Activated effector memory CD4-positive, alpha-beta T cell treated with Interleukin-2 at 50 U/mL for 16 hours (primary cell): ENCODE data around the gene TWIST2.

Source experiments
- DNase-seq: peaks from one replicate; pipeline ENCODE4 v3.0.0-alpha.2; 2020

The TWIST2 gene

GRCh38 chr2:238907717-238908173, 59.9 kb downstream of the TWIST2 start:
- DNase-seq, result no peak

DNA sequence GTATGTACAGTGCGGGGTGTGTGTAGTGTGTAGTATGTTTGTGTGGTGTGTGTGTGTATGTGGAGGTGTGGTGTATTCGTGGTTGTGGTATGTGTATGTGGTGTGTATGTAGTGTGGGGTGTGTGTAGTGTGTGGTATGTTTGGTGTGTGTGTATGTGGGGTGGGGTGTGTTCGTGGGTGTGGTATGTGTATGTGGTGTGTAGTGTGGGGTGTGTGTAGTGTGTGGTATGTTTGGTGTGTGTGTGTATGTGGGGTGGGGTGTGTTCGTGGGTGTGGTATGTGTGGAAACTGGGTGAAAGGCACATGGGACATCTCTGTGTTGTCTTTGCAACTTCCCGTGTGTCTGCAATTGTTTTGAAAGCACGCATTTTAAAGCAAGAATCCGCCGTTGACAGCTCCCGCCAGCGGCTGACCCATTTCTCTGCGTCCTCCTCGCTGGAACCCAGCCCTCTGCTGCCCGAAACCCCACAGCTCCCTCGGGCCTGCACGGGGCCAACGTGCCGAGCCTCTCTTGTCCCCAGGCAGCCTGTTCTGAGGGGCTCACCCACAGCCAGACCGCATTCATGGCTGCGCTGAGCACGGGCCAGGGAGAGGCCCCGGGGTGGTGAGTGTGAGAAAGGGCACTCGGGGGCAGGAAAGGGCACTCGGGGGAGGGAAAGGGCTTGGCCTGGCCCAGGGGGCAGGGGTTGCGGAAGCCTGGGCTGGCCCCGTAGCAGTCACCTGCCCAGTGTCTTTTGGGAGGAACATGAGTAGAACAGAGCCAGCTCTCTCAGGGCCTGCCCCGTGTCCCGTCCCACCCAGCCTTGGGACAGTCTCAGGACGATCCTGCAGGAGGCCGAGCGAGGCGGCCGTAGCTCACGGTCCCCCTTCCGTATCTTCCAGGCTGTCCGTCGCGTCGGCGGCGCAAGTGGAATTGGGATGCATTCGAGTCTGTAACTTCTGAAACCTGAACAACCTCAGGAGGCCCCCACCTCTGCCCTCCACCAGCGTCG, 61.4 kb downstream of the TWIST2 start:
- DNase-seq, result no peak

- no peak for DNase-seq
Measured at GRCh38 chr2:238910751-238911351, 63.0 kb downstream of the TWIST2 start.

DNA sequence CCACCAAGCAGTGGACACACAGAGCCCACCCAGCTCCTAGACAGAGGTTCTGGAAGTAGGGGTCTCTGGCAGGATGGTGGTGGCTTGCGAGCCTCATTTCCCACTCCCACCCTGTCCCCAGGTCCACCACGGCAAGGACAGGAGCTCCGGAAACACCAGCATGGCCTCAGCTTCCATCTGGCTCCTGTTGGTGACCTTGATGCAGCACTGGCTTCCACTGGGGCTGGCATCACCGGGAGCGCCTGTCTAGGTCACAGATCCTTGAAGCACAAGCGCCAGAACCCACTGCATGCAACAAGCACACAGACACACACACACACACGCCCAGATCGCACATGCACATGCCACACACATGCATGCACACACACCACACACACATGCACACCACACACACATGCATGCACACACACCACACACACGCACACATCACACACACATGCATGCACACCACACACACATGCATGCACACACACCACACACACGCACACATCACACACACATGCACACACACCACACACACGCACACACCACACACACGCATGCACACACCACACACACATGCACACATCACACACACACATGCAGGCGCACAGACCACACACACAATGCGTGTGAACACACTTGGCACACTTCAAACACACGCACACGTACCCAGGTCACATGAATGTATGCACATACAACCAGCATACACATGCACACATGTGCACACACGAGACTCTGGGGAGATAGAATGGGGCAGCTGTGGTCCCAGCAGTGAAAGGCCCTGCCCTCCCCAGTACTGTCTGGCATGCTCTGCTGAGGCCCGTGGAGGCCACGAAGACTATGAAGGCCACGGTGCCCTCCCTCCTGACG, 63.7 kb downstream of the TWIST2 start:
- no peak for DNase-seq

DNA sequence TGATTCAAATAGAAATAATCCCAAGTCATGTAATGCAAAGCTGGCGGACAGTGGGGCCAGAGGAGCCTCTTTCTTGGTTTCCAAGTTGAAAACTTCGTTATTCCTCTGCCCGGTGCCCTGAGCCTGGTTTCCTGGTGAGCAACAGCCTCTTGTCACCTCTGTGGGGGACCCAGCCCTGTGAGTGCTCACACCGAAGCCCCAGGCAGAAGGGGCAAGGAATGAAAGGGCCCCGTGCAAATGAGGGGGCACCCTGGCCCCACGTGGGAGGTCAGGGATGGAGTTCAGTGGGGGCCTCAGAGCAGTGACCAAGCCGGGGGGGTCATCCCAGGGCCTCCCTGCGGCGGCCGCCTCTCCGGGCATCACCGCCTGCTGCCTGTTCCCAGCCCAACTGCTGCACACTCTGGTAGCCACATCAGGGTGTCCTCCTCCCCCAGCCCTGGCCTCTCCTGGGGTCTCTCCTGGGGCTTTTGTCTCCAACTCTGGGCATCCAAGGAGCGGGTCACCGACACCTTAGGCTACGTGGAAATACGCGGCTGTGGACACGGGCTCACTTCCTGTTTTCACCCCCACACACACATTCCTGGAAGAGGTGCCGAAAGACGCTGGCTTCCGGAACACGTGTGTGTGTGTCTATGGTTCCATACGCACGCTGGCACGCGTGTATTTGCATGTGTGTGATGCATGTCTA, 64.5 kb downstream of the TWIST2 start:
- no peak for DNase-seq

- no peak for DNase-seq
Measured at GRCh38 chr2:238912916-238913875, 65.3 kb downstream of the TWIST2 start.

- DNase-seq, result no peak
Measured at GRCh38 chr2:238913931-238914647, 66.2 kb downstream of the TWIST2 start.

DNA sequence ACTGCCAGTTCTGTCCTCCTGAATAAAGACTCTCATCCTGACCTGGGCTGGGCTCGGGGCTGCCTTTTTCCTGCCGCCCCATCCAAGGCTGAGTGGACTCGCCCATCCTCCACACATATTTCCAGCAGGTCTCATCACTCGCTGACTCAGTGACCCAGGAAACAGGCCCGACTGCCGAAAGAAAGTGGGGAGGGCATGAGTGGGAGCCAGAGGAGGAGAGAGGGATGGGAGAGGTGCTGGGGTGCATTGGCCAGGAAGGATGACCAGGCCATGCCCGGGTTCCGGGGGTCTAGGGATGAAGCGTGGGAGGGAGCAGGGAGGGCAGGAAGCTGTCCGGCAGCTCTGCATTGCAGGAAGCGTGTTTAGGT, 66.7 kb downstream of the TWIST2 start:
- DNase-seq, result no peak

DNA sequence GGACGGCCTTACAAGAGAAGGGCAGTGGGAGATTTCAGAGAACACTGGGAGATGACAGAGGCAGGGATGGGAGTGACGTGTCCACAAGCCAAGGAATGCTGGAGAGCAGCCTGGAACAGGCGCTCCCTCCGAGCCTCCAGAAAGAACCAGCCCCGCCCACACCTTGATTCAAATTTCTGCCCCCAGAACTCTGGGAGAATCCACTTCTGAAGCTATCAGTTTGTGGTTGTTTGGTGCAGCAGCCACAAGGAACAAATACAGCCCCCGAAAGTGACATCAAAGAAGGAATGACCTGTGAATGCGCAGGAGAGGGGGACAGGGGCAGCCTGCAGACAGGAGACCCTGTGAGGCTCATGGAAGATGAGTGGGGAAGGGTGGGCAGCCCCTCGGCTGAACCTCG, 67.3 kb downstream of the TWIST2 start:
- DNase-seq, result no peak

GRCh38 chr2:238915596-238915995, 67.7 kb downstream of the TWIST2 start:
- DNase-seq, result no peak

DNA sequence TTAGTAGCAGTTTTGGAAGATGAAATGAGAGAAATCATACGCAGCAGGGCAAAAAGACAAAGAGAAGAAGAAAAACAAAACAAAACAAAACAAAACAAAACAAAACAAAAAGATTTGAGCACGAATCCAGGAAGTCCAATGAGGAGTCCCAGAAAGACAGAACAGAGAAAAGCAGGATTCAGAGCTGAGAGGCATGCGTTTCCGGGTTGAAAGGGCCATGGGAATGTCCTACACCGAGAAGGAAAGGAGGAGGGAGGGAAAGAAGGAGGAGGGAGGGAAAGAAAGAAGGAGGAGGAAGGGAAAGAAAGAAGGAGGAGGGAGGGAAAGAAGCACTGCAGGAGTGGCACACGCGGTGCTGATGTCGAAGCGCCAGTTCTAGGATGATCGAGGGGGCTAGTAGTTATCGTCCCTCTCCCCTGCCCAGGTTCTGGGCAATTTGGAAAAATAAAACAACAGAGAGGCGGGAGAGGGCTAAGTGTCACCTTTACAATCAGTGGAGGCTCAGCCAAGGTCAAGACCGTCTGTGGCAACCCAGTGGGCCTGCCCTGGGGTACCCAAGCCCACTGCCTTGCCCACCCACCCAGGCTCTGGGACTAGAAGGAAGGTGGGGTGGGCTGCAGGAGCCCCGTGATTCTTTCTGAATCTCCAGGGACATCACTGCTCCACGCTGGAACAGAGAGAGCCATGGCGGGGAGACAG, 68.4 kb downstream of the TWIST2 start:
- DNase-seq, result no peak

- DNase-seq, result no peak
Measured at GRCh38 chr2:238916875-238917590, 69.1 kb downstream of the TWIST2 start.

DNA sequence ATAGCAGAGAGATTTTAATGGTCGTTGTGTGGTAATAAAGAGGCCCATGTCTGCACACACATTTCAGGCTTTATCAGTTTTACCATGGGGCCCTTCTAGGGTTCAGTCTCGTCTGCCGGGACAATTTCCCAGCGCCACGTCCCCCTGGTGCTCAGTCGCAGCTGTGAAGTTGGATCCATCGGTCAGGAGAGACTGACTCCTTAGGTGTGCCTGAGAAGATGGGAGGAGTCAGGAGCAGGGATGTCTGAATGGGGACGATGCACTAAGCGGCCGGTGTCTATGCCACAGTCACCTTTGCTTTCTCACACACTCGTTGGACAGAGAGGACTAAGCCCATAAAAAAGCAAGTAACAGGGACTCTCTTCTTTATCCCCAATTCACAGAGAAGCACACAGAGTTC, 71.4 kb downstream of the TWIST2 start:
- no peak for DNase-seq

GRCh38 chr2:238920053-238920452, 72.2 kb downstream of the TWIST2 start:
- DNase-seq, result no peak

- no peak for DNase-seq
Measured at GRCh38 chr2:238920601-238921001, 72.7 kb downstream of the TWIST2 start.

- no peak for DNase-seq
Measured at GRCh38 chr2:238921259-238921658, 73.4 kb downstream of the TWIST2 start.

DNA sequence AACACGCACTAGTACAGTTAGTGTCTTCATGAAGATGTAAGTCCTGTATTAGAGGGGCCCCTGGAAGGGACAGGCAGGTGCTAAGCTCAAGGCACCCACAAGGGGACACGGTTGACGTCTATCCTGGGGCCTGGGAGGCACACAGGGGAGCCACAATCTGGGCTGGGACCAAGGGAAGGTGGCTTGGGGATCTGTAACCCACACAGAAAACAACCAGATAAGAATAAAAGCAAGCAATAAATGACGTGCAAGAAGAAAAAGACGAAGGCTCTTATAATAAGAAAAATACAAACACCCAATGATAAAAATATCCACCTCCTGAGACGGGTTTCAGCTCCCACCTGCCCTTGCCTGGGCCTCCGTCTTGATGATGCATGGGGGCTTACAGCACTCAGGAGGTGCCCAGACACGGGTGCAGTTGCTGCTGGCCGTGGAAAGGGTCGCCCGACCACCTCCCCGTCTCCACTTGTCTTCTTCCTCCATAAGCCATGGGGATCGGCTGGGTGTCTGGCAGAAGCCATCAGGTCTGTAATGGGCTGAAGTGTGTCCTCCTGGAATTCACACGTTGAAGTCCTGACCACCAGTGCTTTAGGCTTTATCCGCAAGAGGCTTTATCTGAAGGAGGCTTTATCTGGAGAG, 73.9 kb downstream of the TWIST2 start:
- DNase-seq, result no peak

- DNase-seq, result no peak
Measured at GRCh38 chr2:238922435-238922834, 74.5 kb downstream of the TWIST2 start.

GRCh38 chr2:238924032-238924431, 76.1 kb downstream of the TWIST2 start:
- DNase-seq, result no peak
